ENCODE data around the gene MTIF2.

DNA sequence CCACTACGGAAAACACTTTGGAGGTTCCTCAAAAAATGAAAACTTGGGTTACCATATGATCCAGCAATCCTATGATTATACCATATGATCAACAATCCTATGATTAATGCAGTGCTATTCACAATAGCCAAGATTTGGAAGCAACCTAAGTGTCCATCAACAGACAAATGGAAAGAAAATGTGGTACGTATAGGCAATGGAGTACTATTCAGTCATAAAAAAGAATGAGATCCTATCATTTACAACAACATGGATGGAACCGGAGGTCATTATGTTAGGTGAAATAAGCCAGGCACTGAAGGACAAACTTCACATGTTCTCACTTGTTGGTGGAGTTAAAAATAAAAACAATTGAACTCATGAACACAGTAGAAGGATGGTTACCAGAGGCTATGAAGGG, 64.5 kb downstream of the MTIF2 start:
- TF ChIP-seq EZH2 (IDR thresholded peaks at IDR 0.05; ENCODE audit: borderline replicate concordance, low read depth, low read length, severe bottlenecking) = no peak
- TF ChIP-seq POLR2A (IDR thresholded peaks at IDR 0.05; ENCODE audit: low read depth, low read length) = no peak
